Vagina (tissue), 2 donors: Measurements from ENCODE around the gene TRIM37.

ENCODE experiments used
- POLR2A ChIP-seq, 2 donors: fragments of 450-650 bp; IDR thresholded peaks; one replicate each; pipeline ENCODE4 v1.6.1; 2017; ENCODE audit warnings: antibody characterized with exemption in 2 of 2, mild to moderate bottlenecking in 2 of 2, moderate library complexity in 2 of 2
- TF ChIP-seq, protein P1 (sequence below), 3 experiments: fragments of 450-650 bp in 2 of 3; fragments of 200-600 bp in 1 of 3; sonication (generic) in 1 of 3; IDR thresholded peaks; one replicate each; pipeline ENCODE4 v1.5.1; 2017 to 2019; ENCODE audit warnings: antibody characterized with exemption in 3 of 3, mild to moderate bottlenecking in 2 of 3, moderate library complexity in 2 of 3

DNA sequence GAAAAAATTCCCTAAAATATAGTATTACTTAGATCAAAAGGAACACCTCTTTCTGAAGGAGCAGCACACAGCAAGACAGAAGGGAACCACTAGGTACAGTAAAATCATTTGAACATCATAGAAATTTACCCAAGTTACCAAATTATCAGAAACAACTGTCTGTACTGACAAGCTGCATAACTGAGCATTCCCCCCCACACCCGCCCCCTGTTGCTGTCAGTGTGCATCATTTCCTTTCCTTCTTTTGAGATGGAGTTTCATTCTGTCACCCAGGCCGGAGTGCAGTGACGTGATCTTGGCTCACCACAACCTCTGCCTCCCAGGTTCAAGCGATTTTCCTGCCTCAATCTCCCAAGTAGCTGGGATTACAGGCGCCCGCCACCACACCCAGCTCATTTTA is 120.7 kb downstream of the TRIM37 start:
- TF ChIP-seq, protein P1, sequence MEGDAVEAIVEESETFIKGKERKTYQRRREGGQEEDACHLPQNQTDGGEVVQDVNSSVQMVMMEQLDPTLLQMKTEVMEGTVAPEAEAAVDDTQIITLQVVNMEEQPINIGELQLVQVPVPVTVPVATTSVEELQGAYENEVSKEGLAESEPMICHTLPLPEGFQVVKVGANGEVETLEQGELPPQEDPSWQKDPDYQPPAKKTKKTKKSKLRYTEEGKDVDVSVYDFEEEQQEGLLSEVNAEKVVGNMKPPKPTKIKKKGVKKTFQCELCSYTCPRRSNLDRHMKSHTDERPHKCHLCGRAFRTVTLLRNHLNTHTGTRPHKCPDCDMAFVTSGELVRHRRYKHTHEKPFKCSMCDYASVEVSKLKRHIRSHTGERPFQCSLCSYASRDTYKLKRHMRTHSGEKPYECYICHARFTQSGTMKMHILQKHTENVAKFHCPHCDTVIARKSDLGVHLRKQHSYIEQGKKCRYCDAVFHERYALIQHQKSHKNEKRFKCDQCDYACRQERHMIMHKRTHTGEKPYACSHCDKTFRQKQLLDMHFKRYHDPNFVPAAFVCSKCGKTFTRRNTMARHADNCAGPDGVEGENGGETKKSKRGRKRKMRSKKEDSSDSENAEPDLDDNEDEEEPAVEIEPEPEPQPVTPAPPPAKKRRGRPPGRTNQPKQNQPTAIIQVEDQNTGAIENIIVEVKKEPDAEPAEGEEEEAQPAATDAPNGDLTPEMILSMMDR (IDR thresholded peaks at IDR 0.05) = no peak
- TF ChIP-seq POLR2A (IDR thresholded peaks at IDR 0.05) = no peak
